Smooth muscle cell (in vitro differentiated cells): ENCODE results near the gene MALT1. TPM values are rescaled to one million over a fixed set of nuclear protein-coding genes. Genes with fewer than 3 reads are reported as not detected.

ENCODE experiments used
- DNase-seq: peaks from one replicate; lab custom pipeline; 2025; ENCODE audit not compliant: unreplicated experiment; lab: John Stamatoyannopoulos, UW
- H2AFZ ChIP-seq: fragments of 200-600 bp; sonication (generic); 2 replicates; pipeline ENCODE4 v1.6.0; 2016; ENCODE audit warnings: antibody characterized with exemption, low read depth, mild to moderate bottlenecking
- H3F3A ChIP-seq: fragments of 200-600 bp; sonication (generic); 2 replicates; pipeline ENCODE4 v1.6.0; 2017; ENCODE audit warnings: antibody characterized with exemption, low read depth
- H3K27ac ChIP-seq: fragments of 200-600 bp; sonication (generic); 2 replicates; pipeline ENCODE4 v1.5.1; 2016; ENCODE audit warnings: low read depth, mild to moderate bottlenecking
- H3K27me3 ChIP-seq: fragments of 200-600 bp; sonication (generic); 2 replicates; pipeline ENCODE4 v1.6.1; 2016; ENCODE audit warnings: low read depth, mild to moderate bottlenecking
- H3K36me3 ChIP-seq: fragments of 200-600 bp; sonication (generic); 2 replicates; pipeline ENCODE4 v1.5.1; 2016; ENCODE audit warnings: low read depth
- H3K4me1 ChIP-seq: fragments of 200-600 bp; sonication (generic); 2 replicates; pipeline ENCODE4 v1.5.1; 2016; ENCODE audit warnings: low read depth
- H3K4me2 ChIP-seq: fragments of 200-600 bp; sonication (generic); 2 replicates; pipeline ENCODE4 v1.6.0; 2016; ENCODE audit warnings: mild to moderate bottlenecking
- H3K4me3 ChIP-seq: fragments of 200-600 bp; sonication (generic); 2 replicates; pipeline ENCODE4 v1.5.1; 2016; ENCODE audit warnings: mild to moderate bottlenecking
- H3K79me2 ChIP-seq: fragments of 200-600 bp; sonication (generic); 2 replicates; pipeline ENCODE4 v1.6.0; 2016; ENCODE audit warnings: low read depth, mild to moderate bottlenecking
- H3K9ac ChIP-seq: fragments of 200-600 bp; sonication (generic); 2 replicates; pipeline ENCODE4 v1.6.0; 2016; ENCODE audit warnings: low read depth
- H3K9me3 ChIP-seq: fragments of 200-600 bp; sonication (generic); replicated peaks from 2 replicates; pipeline ENCODE4 v1.5.1; 2016; ENCODE audit warnings: low read depth
- H4K20me1 ChIP-seq: fragments of 200-600 bp; sonication (generic); 2 replicates; pipeline ENCODE4 v1.6.0; 2016; ENCODE audit warnings: low read depth
- WGBS: methylation state at CpG from one replicate; pipeline ENCODE4 v1.1.7; 2016; ENCODE audit warnings: low lambda C conversion rate; 5-methylcytosine and 5-hydroxymethylcytosine counted together
- polyA plus RNA-seq: library from polyadenylated mRNA; unstranded; fragments of >200 nt; fragmentation: Nextera tagmentation; extraction: Ambion mirVana; gene quantifications from 2 replicates; pipeline ENCODE4 v1.2.1, GENCODE V29; 2016
- total RNA-seq: library from RNA; depleted of rRNA; stranded (reverse); fragments of >200 nt; gene quantifications from 2 replicates; pipeline ENCODE4 v1.2.3, GENCODE V29; 2014
- TF ChIP-seq, protein P1 (sequence below): fragments of 200-600 bp; sonication (generic); IDR thresholded peaks from 2 replicates; pipeline ENCODE4 v1.5.1; 2017; ENCODE audit warnings: borderline replicate concordance, mild to moderate bottlenecking, antibody characterized with exemption; ENCODE audit not compliant: insufficient read depth, poor library complexity, severe bottlenecking

MALT1 gene
- total and polyA plus RNA-seq, 2 experiments from 2014 or later, result 12.4 to 42.2 TPM

- WGBS, result 69% methylated on average over 14 of the region's 14 CpGs
- TF ChIP-seq, protein P1, sequence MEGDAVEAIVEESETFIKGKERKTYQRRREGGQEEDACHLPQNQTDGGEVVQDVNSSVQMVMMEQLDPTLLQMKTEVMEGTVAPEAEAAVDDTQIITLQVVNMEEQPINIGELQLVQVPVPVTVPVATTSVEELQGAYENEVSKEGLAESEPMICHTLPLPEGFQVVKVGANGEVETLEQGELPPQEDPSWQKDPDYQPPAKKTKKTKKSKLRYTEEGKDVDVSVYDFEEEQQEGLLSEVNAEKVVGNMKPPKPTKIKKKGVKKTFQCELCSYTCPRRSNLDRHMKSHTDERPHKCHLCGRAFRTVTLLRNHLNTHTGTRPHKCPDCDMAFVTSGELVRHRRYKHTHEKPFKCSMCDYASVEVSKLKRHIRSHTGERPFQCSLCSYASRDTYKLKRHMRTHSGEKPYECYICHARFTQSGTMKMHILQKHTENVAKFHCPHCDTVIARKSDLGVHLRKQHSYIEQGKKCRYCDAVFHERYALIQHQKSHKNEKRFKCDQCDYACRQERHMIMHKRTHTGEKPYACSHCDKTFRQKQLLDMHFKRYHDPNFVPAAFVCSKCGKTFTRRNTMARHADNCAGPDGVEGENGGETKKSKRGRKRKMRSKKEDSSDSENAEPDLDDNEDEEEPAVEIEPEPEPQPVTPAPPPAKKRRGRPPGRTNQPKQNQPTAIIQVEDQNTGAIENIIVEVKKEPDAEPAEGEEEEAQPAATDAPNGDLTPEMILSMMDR, result no peak
Observed at GRCh38 chr18:58761241-58761969, 90.1 kb downstream of the MALT1 start.

DNA sequence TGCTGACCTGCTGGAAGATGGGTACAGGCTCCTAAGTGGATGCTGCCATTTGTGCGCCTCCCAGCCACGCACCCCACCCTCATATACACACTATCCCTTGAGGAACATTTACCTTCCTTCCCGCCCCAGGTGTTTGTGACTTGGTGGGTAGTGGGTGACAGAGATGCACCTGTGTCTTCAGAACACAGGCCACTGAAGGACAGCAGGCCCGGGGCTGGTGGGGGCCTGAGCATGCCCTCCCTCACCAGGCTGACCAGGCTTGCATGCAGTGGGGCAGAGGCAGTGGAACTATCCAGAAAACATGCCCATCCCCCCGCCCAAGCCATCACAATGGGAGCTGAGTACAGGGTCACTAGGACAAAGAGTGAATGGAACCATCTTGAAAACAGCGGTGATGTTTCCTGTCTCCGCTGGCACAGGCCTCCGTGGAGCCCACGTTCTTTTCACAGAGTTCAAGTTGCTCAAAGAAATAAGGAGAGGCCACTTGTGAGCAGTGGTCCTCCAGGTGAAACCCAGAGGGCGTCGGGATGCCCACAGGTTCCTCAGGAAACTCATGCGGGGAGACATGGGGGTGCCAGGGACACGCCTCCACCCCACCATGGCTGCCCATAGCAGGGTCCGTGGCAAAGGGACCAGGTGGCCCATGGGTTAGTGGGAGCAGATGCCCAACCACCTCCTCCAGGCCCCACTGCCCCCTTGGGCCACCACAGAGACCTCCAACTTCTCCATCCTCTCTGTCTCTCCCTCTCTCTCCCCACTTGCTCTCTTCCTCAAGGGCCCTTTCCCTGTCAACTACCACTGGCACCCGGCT is 90.9 kb downstream of the MALT1 start:
- H3K27ac ChIP-seq, result no peak overlapping the region
- H3K9ac ChIP-seq, result no peak overlapping the region
- peaks cover 12% of the 10 kb centered on the region for H3K27me3 ChIP-seq
- H3K4me1 ChIP-seq, result no peaks in the 10 kb centered on the region
- no peaks in the 10 kb centered on the region for H3K79me2 ChIP-seq
- no peaks in the 10 kb centered on the region for H3F3A ChIP-seq
- H3K4me2 ChIP-seq, result no peak overlapping the region
- H2AFZ ChIP-seq, result no peak overlapping the region
- H3K4me3 ChIP-seq, result no peak overlapping the region
- DNase-seq, result no peak
- H3K36me3 ChIP-seq, result no peaks in the 10 kb centered on the region
- WGBS, result 98% methylated on average over 15 of the region's 15 CpGs
- TF ChIP-seq, protein P1, result no peak
- H3K9me3 ChIP-seq, result no peaks in the 10 kb centered on the region
- no peaks in the 10 kb centered on the region for H4K20me1 ChIP-seq

More at GRCh38 chr18:58761241-58761969, 90.1 kb downstream of the MALT1 start:
- H3K9ac ChIP-seq, result no peak overlapping the region
- no peaks in the 10 kb centered on the region for H4K20me1 ChIP-seq
- no peak for DNase-seq
- no peaks in the 10 kb centered on the region for H3F3A ChIP-seq
- H3K36me3 ChIP-seq, result no peaks in the 10 kb centered on the region
- H3K27ac ChIP-seq, result no peak overlapping the region
- no peak overlapping the region for H3K4me2 ChIP-seq
- H3K27me3 ChIP-seq, result peaks cover 12% of the 10 kb centered on the region
- no peaks in the 10 kb centered on the region for H3K4me1 ChIP-seq
- H3K4me3 ChIP-seq, result no peak overlapping the region
- H3K9me3 ChIP-seq, result no peaks in the 10 kb centered on the region
- no peaks in the 10 kb centered on the region for H3K79me2 ChIP-seq
- no peak overlapping the region for H2AFZ ChIP-seq

- no peak overlapping the region for H3K4me2 ChIP-seq
- no peaks in the 10 kb centered on the region for H3K4me1 ChIP-seq
- no peak for DNase-seq
- H3K9me3 ChIP-seq, result no peaks in the 10 kb centered on the region
- H3K36me3 ChIP-seq, result no peaks in the 10 kb centered on the region
- peaks cover 12% of the 10 kb centered on the region for H3K27me3 ChIP-seq
- TF ChIP-seq, protein P1, result no peak
- WGBS, result 81% methylated on average over 10 of the region's 10 CpGs
- no peak overlapping the region for H3K27ac ChIP-seq
- H4K20me1 ChIP-seq, result no peaks in the 10 kb centered on the region
- H3K9ac ChIP-seq, result no peak overlapping the region
- H3K4me3 ChIP-seq, result no peak overlapping the region
- H2AFZ ChIP-seq, result no peak overlapping the region
- no peaks in the 10 kb centered on the region for H3K79me2 ChIP-seq
- no peaks in the 10 kb centered on the region for H3F3A ChIP-seq
Observed at GRCh38 chr18:58762781-58763171, 91.5 kb downstream of the MALT1 start.
